Smooth muscle cell (in vitro differentiated cells): ENCODE measurements around the gene MCUR1. TPM values are rescaled to one million over a fixed set of nuclear protein-coding genes. Genes with fewer than 3 reads are reported as not detected.

Experiments
- DNase-seq: peaks from one replicate; lab custom pipeline; 2025; ENCODE audit not compliant: unreplicated experiment; lab: John Stamatoyannopoulos, UW
- H2AFZ ChIP-seq: fragments of 200-600 bp; sonication (generic); 2 replicates; pipeline ENCODE4 v1.6.0; 2016; ENCODE audit warnings: antibody characterized with exemption, low read depth, mild to moderate bottlenecking
- H3F3A ChIP-seq: fragments of 200-600 bp; sonication (generic); 2 replicates; pipeline ENCODE4 v1.6.0; 2017; ENCODE audit warnings: antibody characterized with exemption, low read depth
- H3K27ac ChIP-seq: fragments of 200-600 bp; sonication (generic); 2 replicates; pipeline ENCODE4 v1.5.1; 2016; ENCODE audit warnings: low read depth, mild to moderate bottlenecking
- H3K27me3 ChIP-seq: fragments of 200-600 bp; sonication (generic); 2 replicates; pipeline ENCODE4 v1.6.1; 2016; ENCODE audit warnings: low read depth, mild to moderate bottlenecking
- H3K36me3 ChIP-seq: fragments of 200-600 bp; sonication (generic); 2 replicates; pipeline ENCODE4 v1.5.1; 2016; ENCODE audit warnings: low read depth
- H3K4me1 ChIP-seq: fragments of 200-600 bp; sonication (generic); 2 replicates; pipeline ENCODE4 v1.5.1; 2016; ENCODE audit warnings: low read depth
- H3K4me2 ChIP-seq: fragments of 200-600 bp; sonication (generic); 2 replicates; pipeline ENCODE4 v1.6.0; 2016; ENCODE audit warnings: mild to moderate bottlenecking
- H3K4me3 ChIP-seq: fragments of 200-600 bp; sonication (generic); 2 replicates; pipeline ENCODE4 v1.5.1; 2016; ENCODE audit warnings: mild to moderate bottlenecking
- H3K79me2 ChIP-seq: fragments of 200-600 bp; sonication (generic); 2 replicates; pipeline ENCODE4 v1.6.0; 2016; ENCODE audit warnings: low read depth, mild to moderate bottlenecking
- H3K9ac ChIP-seq: fragments of 200-600 bp; sonication (generic); 2 replicates; pipeline ENCODE4 v1.6.0; 2016; ENCODE audit warnings: low read depth
- H3K9me3 ChIP-seq: fragments of 200-600 bp; sonication (generic); replicated peaks from 2 replicates; pipeline ENCODE4 v1.5.1; 2016; ENCODE audit warnings: low read depth
- H4K20me1 ChIP-seq: fragments of 200-600 bp; sonication (generic); 2 replicates; pipeline ENCODE4 v1.6.0; 2016; ENCODE audit warnings: low read depth
- CTCF ChIP-seq: fragments of 200-600 bp; sonication (generic); IDR thresholded peaks from 2 replicates; pipeline ENCODE4 v1.5.1; 2017; ENCODE audit warnings: borderline replicate concordance, mild to moderate bottlenecking, antibody characterized with exemption; ENCODE audit not compliant: insufficient read depth, poor library complexity, severe bottlenecking
- WGBS: methylation state at CpG from one replicate; pipeline ENCODE4 v1.1.7; 2016; ENCODE audit warnings: low lambda C conversion rate; 5-methylcytosine and 5-hydroxymethylcytosine counted together
- polyA plus RNA-seq: library from polyadenylated mRNA; unstranded; fragments of >200 nt; fragmentation: Nextera tagmentation; extraction: Ambion mirVana; gene quantifications from 2 replicates; pipeline ENCODE4 v1.2.1, GENCODE V29; 2016
- total RNA-seq: library from RNA; depleted of rRNA; stranded (reverse); fragments of >200 nt; gene quantifications from 2 replicates; pipeline ENCODE4 v1.2.3, GENCODE V29; 2014

MCUR1 gene
- total and polyA plus RNA-seq, 2 experiments from 2014 or later: 11.3 to 23.4 TPM

GRCh38 chr6:13769034-13769654 lies 45.2 kb downstream of the MCUR1 start:
- H3K27me3 ChIP-seq: no peaks in the 10 kb centered on the region
- H3F3A ChIP-seq: peaks cover 5% of the 10 kb centered on the region
- H3K9me3 ChIP-seq: no peaks in the 10 kb centered on the region
- H3K36me3 ChIP-seq: no peaks in the 10 kb centered on the region
- no peak overlapping the region for H3K9ac ChIP-seq
- no peaks in the 10 kb centered on the region for H3K79me2 ChIP-seq
- H3K4me1 ChIP-seq: no peaks in the 10 kb centered on the region
- no peak for TF ChIP-seq CTCF
- no peak overlapping the region for H2AFZ ChIP-seq
- no peak for DNase-seq
- 98% methylated on average over 44 of the region's 47 CpGs for WGBS
- no peak overlapping the region for H3K4me2 ChIP-seq
- no peak overlapping the region for H3K4me3 ChIP-seq
- no peaks in the 10 kb centered on the region for H4K20me1 ChIP-seq
- no peak overlapping the region for H3K27ac ChIP-seq

GRCh38 chr6:13767121-13767808 lies 47.1 kb downstream of the MCUR1 start:
- H2AFZ ChIP-seq: peak overlapping the region; percentile 64
- no peaks in the 10 kb centered on the region for H4K20me1 ChIP-seq
- no peaks in the 10 kb centered on the region for H3K27me3 ChIP-seq
- H3K27ac ChIP-seq: peak overlapping the region; percentile 84
- WGBS: 23% methylated on average over 19 of the region's 19 CpGs
- no peaks in the 10 kb centered on the region for H3K36me3 ChIP-seq
- no peaks in the 10 kb centered on the region for H3K4me1 ChIP-seq
- H3K4me2 ChIP-seq: peak overlapping the region; percentile 79
- no peak for TF ChIP-seq CTCF
- peak overlapping the region; percentile 23 for H3K4me3 ChIP-seq
- H3K9ac ChIP-seq: peak overlapping the region; percentile 58
- DNase-seq: peak; percentile 9
- H3F3A ChIP-seq: peaks cover 5% of the 10 kb centered on the region
- H3K9me3 ChIP-seq: no peaks in the 10 kb centered on the region
- H3K79me2 ChIP-seq: no peaks in the 10 kb centered on the region

GRCh38 chr6:13766201-13766634 lies 48.1 kb downstream of the MCUR1 start:
- DNase-seq: no peak
- peak overlapping the region; percentile 84 for H3K27ac ChIP-seq
- no peaks in the 10 kb centered on the region for H3K4me1 ChIP-seq
- H3K27me3 ChIP-seq: no peaks in the 10 kb centered on the region
- peak overlapping the region; percentile 28 for H2AFZ ChIP-seq
- no peaks in the 10 kb centered on the region for H3K36me3 ChIP-seq
- H3K9me3 ChIP-seq: no peaks in the 10 kb centered on the region
- H3K79me2 ChIP-seq: no peaks in the 10 kb centered on the region
- peaks cover 5% of the 10 kb centered on the region for H3F3A ChIP-seq
- 11% methylated on average over 5 of the region's 5 CpGs for WGBS
- TF ChIP-seq CTCF: no peak
- H3K4me2 ChIP-seq: peak overlapping the region; percentile 74
- no peaks in the 10 kb centered on the region for H4K20me1 ChIP-seq
- peak overlapping the region; percentile 0 for H3K4me3 ChIP-seq
- peak overlapping the region; percentile 62 for H3K9ac ChIP-seq
